ENCODE results near the gene FBLN7.

FBLN7 gene

GRCh38 chr2:112141626-112142007 lies 3.4 kb downstream of the FBLN7 start:
- Histone ChIP-seq H3K36me3 (ENCODE audit: control insufficient read depth in 2 of 2, insufficient read depth in 1 of 2, low read length in 2 of 2) (no peaks in the 10 kb centered on the region), H3K9me3 (ENCODE audit: control insufficient read depth, insufficient read depth, low read depth, low read length) (no peaks in the 10 kb centered on the region), H3K4me3 (ENCODE audit: low read depth, low read length) (no peak overlapping the region), H3K27ac (ENCODE audit: extremely low read depth, low read depth, low read length) (no peak overlapping the region), H3K4me1 (ENCODE audit: control insufficient read depth, insufficient read depth, low read length) (no peaks in the 10 kb centered on the region)
- ChIA-PET POLR2A (no interaction called here), CTCF (no interaction called here)
- TF ChIP-seq SETDB1 (IDR thresholded peaks at IDR 0.05; ENCODE audit: insufficient read length, low read length) = no peak
- TF ChIP-seq ZNF660 (tag by site-specific recombination; IDR thresholded peaks at IDR 0.05) = no peak
- TF ChIP-seq, protein P1, sequence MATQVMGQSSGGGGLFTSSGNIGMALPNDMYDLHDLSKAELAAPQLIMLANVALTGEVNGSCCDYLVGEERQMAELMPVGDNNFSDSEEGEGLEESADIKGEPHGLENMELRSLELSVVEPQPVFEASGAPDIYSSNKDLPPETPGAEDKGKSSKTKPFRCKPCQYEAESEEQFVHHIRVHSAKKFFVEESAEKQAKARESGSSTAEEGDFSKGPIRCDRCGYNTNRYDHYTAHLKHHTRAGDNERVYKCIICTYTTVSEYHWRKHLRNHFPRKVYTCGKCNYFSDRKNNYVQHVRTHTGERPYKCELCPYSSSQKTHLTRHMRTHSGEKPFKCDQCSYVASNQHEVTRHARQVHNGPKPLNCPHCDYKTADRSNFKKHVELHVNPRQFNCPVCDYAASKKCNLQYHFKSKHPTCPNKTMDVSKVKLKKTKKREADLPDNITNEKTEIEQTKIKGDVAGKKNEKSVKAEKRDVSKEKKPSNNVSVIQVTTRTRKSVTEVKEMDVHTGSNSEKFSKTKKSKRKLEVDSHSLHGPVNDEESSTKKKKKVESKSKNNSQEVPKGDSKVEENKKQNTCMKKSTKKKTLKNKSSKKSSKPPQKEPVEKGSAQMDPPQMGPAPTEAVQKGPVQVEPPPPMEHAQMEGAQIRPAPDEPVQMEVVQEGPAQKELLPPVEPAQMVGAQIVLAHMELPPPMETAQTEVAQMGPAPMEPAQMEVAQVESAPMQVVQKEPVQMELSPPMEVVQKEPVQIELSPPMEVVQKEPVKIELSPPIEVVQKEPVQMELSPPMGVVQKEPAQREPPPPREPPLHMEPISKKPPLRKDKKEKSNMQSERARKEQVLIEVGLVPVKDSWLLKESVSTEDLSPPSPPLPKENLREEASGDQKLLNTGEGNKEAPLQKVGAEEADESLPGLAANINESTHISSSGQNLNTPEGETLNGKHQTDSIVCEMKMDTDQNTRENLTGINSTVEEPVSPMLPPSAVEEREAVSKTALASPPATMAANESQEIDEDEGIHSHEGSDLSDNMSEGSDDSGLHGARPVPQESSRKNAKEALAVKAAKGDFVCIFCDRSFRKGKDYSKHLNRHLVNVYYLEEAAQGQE (tag by site-specific recombination; IDR thresholded peaks at IDR 0.05) = no peak
- TF ChIP-seq ZNF184 (tag by site-specific recombination; IDR thresholded peaks at IDR 0.05) = no peak
- TF ChIP-seq ZFP69B (tag by site-specific recombination; IDR thresholded peaks at IDR 0.05) = no peak
- TF ChIP-seq ZBTB48 (tag by site-specific recombination; IDR thresholded peaks at IDR 0.05) = no peak
- no peak for TF ChIP-seq ZNF580 (tag by site-specific recombination; IDR thresholded peaks at IDR 0.05)
- no peak for TF ChIP-seq SALL2 (tag by site-specific recombination; IDR thresholded peaks at IDR 0.05; ENCODE audit: borderline replicate concordance)

DNA sequence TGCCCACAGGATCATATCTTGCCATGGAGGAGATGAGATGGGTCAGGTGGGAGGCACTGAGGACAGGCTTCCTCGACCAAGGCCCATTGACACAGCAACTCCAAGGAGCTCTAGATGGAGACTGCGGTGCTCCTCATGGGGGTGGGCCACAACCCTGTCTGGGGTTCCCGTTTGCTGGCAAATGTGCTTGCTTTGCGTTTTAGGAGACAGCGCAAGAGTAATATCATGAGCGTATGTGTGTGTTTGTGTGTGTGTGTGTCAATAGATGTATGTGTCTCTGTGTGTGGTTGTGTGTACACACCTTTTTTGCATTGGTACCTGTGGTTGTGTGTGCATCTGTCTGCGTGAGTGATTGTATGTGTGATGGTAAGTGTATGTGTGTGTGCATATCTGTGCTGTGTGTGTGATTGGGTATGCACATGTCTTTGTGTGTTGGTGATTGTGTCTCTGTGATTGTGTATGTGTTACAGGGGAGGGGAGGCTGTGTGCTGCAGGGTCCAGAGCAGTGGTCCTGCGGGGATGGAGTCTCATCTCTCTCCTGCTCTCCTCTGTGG lies 4.4 kb downstream of the FBLN7 start:
- ChIA-PET CTCF (interaction anchor here (0.6 kb wide), 1 partner anchor 37 kb away, joined by 3 read pairs; no protein-coding TSS in a partner anchor), POLR2A (no interaction called here)
- TF ChIP-seq SP2 (tag by site-specific recombination; IDR thresholded peaks at IDR 0.05) = no peak
- TF ChIP-seq, protein P2, sequence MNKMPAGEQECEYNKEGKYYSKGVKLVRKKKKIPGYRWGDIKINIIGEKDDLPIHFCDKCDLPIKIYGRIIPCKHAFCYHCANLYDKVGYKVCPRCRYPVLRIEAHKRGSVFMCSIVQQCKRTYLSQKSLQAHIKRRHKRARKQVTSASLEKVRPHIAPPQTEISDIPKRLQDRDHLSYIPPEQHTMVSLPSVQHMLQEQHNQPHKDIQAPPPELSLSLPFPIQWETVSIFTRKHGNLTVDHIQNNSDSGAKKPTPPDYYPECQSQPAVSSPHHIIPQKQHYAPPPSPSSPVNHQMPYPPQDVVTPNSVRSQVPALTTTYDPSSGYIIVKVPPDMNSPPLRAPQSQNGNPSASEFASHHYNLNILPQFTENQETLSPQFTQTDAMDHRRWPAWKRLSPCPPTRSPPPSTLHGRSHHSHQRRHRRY (tag by site-specific recombination; IDR thresholded peaks at IDR 0.05) = no peak
- TF ChIP-seq, protein P3, sequence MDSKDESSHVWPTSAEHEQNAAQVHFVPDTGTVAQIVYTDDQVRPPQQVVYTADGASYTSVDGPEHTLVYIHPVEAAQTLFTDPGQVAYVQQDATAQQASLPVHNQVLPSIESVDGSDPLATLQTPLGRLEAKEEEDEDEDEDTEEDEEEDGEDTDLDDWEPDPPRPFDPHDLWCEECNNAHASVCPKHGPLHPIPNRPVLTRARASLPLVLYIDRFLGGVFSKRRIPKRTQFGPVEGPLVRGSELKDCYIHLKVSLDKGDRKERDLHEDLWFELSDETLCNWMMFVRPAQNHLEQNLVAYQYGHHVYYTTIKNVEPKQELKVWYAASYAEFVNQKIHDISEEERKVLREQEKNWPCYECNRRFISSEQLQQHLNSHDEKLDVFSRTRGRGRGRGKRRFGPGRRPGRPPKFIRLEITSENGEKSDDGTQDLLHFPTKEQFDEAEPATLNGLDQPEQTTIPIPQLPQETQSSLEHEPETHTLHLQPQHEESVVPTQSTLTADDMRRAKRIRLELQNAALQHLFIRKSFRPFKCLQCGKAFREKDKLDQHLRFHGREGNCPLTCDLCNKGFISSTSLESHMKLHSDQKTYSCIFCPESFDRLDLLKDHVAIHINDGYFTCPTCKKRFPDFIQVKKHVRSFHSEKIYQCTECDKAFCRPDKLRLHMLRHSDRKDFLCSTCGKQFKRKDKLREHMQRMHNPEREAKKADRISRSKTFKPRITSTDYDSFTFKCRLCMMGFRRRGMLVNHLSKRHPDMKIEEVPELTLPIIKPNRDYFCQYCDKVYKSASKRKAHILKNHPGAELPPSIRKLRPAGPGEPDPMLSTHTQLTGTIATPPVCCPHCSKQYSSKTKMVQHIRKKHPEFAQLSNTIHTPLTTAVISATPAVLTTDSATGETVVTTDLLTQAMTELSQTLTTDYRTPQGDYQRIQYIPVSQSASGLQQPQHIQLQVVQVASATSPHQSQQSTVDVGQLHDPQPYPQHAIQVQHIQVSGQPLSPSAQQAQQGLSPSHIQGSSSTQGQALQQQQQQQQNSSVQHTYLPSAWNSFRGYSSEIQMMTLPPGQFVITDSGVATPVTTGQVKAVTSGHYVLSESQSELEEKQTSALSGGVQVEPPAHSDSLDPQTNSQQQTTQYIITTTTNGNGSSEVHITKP (tag by site-specific recombination; IDR thresholded peaks at IDR 0.05) = no peak
- TF ChIP-seq MEIS1 (CRISPR knock-in tag; IDR thresholded peaks at IDR 0.05; ENCODE audit: borderline replicate concordance) = no peak
- Histone ChIP-seq H3K36me3 (ENCODE audit: control insufficient read depth in 2 of 2, insufficient read depth in 1 of 2, low read length in 2 of 2) (no peaks in the 10 kb centered on the region), H3K4me1 (ENCODE audit: control insufficient read depth, insufficient read depth, low read length) (no peaks in the 10 kb centered on the region), H3K9me3 (ENCODE audit: control insufficient read depth, insufficient read depth, low read depth, low read length) (no peaks in the 10 kb centered on the region), H3K27ac (ENCODE audit: extremely low read depth, low read depth, low read length) (no peak overlapping the region), H3K4me3 (ENCODE audit: low read depth, low read length) (no peak overlapping the region)

GRCh38 chr2:112143150-112143549 lies 5.0 kb downstream of the FBLN7 start:
- ChIA-PET POLR2A (no interaction called here), CTCF (interaction anchor here (0.6 kb wide), 1 partner anchor 37 kb away, joined by 3 read pairs; no protein-coding TSS in a partner anchor)
- Histone ChIP-seq H3K4me3 (ENCODE audit: low read depth, low read length) (no peak overlapping the region), H3K36me3 (ENCODE audit: control insufficient read depth in 2 of 2, insufficient read depth in 1 of 2, low read length in 2 of 2) (no peaks in the 10 kb centered on the region), H3K27ac (ENCODE audit: extremely low read depth, low read depth, low read length) (no peak overlapping the region), H3K4me1 (ENCODE audit: control insufficient read depth, insufficient read depth, low read length) (no peaks in the 10 kb centered on the region), H3K9me3 (ENCODE audit: control insufficient read depth, insufficient read depth, low read depth, low read length) (no peaks in the 10 kb centered on the region)
- TF ChIP-seq ZNF560 (tag by site-specific recombination; IDR thresholded peaks at IDR 0.05; ENCODE audit: borderline replicate concordance) = no peak
- no peak for TF ChIP-seq ZNF148 (tag by site-specific recombination; IDR thresholded peaks at IDR 0.05; ENCODE audit: borderline replicate concordance)
- no peak for TF ChIP-seq HOXA7 (CRISPR knock-in tag; IDR thresholded peaks at IDR 0.05; ENCODE audit: borderline replicate concordance)
- no peak for TF ChIP-seq ZNF2 (tag by site-specific recombination; IDR thresholded peaks at IDR 0.05)
- no peak for TF ChIP-seq ZNF677 (tag by site-specific recombination; IDR thresholded peaks at IDR 0.05)
- TF ChIP-seq ZNF211 (tag by site-specific recombination; IDR thresholded peaks at IDR 0.05; ENCODE audit: low read depth) = no peak
- TF ChIP-seq ZNF658 (tag by site-specific recombination; IDR thresholded peaks at IDR 0.05) = no peak

All from HEK293 (cell line).